Measurements from ENCODE around the gene CTIF. TPM values are rescaled to one million over a fixed set of nuclear protein-coding genes. Genes with fewer than 3 reads are reported as not detected.

Gene CTIF
- total RNA-seq, 1 donor from 2014 or later = 60.0 TPM

DNA sequence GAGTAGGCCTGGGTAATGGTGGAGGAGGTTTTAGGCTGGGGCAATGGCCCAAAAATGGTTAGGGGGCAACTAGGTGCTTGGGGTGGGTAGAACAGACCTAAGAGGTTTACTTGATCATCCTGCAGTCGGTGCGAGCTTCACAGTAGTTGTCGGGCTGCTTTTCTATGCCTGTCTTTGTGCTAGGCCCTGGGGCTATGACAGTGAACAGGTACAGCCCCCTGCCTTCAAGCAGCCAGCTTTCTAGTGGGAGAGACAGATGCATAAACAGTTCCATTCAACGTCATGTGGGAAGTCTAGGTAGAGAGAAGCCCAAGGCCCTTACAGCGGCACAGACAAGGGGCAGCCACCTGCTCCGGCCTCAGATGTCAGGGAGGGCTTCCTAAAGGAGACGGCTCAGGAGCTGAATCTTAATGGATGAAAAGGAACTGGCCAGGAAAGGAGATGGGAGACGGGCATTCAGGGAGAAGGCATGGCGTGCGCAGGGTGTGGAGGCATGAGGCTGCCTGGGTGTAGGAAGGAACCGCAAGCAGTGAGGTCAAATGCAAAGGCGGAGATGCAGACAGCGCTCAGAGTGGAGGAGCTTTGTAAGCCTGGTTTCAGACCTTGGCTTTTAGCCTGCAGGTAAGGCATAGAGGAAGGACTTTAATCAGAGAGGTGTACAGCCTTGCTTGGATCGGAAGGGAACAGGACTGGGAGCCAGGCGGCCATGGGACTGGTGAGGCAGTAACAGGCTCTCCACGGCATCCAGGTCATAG is 6.0 kb downstream of the CTIF start:
- H3K27me3 ChIP-seq (ENCODE audit: low read depth) = no peaks in the 10 kb centered on the region
- intact Hi-C loops (cut with micrococcal nuclease) = no loop called here
- no peak overlapping the region for H3K4me3 ChIP-seq
- H3K4me1 ChIP-seq = peaks cover 100% of the 10 kb centered on the region
- no peak for DNase-seq
- no peaks in the 10 kb centered on the region for H3K9me3 ChIP-seq (replicated peaks)
- H3K27ac ChIP-seq (replicated peaks) = peak overlapping the region; percentile 75
- TF ChIP-seq, protein P1, sequence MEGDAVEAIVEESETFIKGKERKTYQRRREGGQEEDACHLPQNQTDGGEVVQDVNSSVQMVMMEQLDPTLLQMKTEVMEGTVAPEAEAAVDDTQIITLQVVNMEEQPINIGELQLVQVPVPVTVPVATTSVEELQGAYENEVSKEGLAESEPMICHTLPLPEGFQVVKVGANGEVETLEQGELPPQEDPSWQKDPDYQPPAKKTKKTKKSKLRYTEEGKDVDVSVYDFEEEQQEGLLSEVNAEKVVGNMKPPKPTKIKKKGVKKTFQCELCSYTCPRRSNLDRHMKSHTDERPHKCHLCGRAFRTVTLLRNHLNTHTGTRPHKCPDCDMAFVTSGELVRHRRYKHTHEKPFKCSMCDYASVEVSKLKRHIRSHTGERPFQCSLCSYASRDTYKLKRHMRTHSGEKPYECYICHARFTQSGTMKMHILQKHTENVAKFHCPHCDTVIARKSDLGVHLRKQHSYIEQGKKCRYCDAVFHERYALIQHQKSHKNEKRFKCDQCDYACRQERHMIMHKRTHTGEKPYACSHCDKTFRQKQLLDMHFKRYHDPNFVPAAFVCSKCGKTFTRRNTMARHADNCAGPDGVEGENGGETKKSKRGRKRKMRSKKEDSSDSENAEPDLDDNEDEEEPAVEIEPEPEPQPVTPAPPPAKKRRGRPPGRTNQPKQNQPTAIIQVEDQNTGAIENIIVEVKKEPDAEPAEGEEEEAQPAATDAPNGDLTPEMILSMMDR (IDR thresholded peaks at IDR 0.05; ENCODE audit: borderline replicate concordance) = no peak
- no peaks in the 10 kb centered on the region for H3K36me3 ChIP-seq

DNA sequence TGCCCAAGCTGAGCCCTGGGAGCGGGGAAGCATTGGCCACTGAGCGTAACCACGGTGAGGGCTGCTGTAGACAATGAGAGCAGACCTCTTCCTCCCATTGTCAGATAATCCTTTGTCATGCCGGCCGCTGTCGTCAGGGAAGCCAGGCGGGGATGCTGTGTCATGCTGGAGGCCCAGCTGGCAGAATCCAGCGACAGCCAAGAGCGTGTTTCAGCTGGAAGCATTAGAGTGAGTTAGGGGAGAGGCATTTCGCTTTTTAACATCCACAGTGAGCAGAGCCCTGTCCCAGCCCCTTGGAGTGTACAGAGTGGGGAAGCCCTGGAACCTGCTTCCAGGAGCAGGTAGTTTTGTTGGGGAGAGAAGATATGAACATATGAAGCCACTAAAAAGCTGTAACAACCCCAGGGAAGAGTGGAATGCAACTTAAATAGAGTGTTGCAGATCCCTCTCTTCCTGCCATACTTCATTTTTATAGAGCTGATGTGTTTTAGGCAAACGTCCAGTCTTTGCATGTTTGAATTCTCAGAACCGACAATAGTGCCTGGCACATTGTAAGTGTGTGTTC is 7.0 kb downstream of the CTIF start:
- no peak overlapping the region for H3K4me3 ChIP-seq
- H3K36me3 ChIP-seq = no peaks in the 10 kb centered on the region
- intact Hi-C loops (cut with micrococcal nuclease) = no loop called here
- H3K27me3 ChIP-seq (ENCODE audit: low read depth) = no peaks in the 10 kb centered on the region
- DNase-seq = peak; percentile 61
- H3K27ac ChIP-seq (replicated peaks) = peak overlapping the region; percentile 75
- H3K9me3 ChIP-seq (replicated peaks) = no peaks in the 10 kb centered on the region
- TF ChIP-seq, protein P1 (IDR thresholded peaks at IDR 0.05; ENCODE audit: borderline replicate concordance) = no peak
- H3K4me1 ChIP-seq = peaks cover 100% of the 10 kb centered on the region

- TF ChIP-seq, protein P1 (IDR thresholded peaks at IDR 0.05; ENCODE audit: borderline replicate concordance) = no peak
- DNase-seq = no peak
- Histone ChIP-seq H3K4me3 (no peak overlapping the region), H3K27ac (replicated peaks) (peak overlapping the region; percentile 75), H3K4me1 (peaks cover 98% of the 10 kb centered on the region), H3K36me3 (peaks cover 4% of the 10 kb centered on the region), H3K27me3 (ENCODE audit: low read depth) (no peaks in the 10 kb centered on the region), H3K9me3 (replicated peaks) (no peaks in the 10 kb centered on the region)
- intact Hi-C loops (cut with micrococcal nuclease) = no loop called here
Observed at GRCh38 chr18:48546396-48546795, 7.6 kb downstream of the CTIF start.

GRCh38 chr18:48547531-48547981 is 8.7 kb downstream of the CTIF start:
- H3K4me3 ChIP-seq = no peak overlapping the region
- TF ChIP-seq, protein P1 (IDR thresholded peaks at IDR 0.05; ENCODE audit: borderline replicate concordance) = no peak
- intact Hi-C loops (cut with micrococcal nuclease) = no loop called here
- no peaks in the 10 kb centered on the region for H3K27me3 ChIP-seq (ENCODE audit: low read depth)
- peaks cover 7% of the 10 kb centered on the region for H3K36me3 ChIP-seq
- no peak for DNase-seq
- H3K27ac ChIP-seq (replicated peaks) = peak overlapping the region; percentile 75
- H3K9me3 ChIP-seq (replicated peaks) = no peaks in the 10 kb centered on the region
- H3K4me1 ChIP-seq = peaks cover 92% of the 10 kb centered on the region

- peak overlapping the region; percentile 75 for H3K27ac ChIP-seq (replicated peaks)
- peaks cover 90% of the 10 kb centered on the region for H3K4me1 ChIP-seq
- DNase-seq = peak; percentile 28
- no peaks in the 10 kb centered on the region for H3K9me3 ChIP-seq (replicated peaks)
- H3K36me3 ChIP-seq = peaks cover 10% of the 10 kb centered on the region
- TF ChIP-seq, protein P1 (IDR thresholded peaks at IDR 0.05; ENCODE audit: borderline replicate concordance) = no peak
- no peaks in the 10 kb centered on the region for H3K27me3 ChIP-seq (ENCODE audit: low read depth)
- intact Hi-C loops (cut with micrococcal nuclease) = no loop called here
- H3K4me3 ChIP-seq = no peak overlapping the region
Observed at GRCh38 chr18:48548011-48548771, 9.4 kb downstream of the CTIF start.

Measured in left ventricle myocardium inferior (tissue), 1 donor.